Measurements from ENCODE around the gene VSTM2L.

The VSTM2L gene

DNA sequence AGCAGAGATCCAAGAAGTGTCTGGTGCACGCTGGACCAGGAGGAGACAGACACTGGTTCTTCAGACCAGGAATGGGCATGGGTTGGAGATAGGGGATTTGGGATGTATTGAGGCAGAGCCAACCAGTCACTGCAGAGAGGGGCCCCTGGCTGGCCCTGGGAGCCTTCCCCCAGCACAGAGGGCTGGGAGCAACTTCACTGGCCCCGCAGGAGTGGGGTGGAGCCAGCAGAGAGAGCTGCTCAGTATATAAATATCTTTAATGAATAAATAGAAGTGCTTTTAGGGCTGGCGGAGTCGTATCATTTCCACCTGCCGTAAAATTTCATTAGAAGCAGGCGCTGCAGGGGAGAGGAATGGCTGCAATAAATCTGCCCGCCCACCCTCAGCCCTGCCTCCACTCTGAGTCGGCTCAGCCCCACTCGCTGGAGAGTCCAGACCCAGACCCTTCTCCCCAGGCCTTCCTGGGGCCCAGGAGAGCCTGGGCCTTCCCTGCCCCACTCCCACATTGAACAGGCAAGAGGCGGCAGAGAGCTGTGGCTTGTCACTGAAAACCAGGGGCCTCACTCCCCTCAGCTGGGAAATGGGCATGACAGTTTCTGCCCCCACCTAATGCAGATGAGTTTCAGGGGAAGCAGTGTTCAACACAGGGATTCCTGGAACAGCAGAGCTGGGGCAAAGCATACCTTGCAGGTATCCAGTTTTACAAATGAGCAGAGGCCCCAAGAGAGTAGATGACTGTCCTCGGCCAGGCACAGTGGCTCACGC lies 23.9 kb upstream of the VSTM2L start:
- no peak for DNase-seq (ENCODE audit: low read depth in 3 of 3)

DNA sequence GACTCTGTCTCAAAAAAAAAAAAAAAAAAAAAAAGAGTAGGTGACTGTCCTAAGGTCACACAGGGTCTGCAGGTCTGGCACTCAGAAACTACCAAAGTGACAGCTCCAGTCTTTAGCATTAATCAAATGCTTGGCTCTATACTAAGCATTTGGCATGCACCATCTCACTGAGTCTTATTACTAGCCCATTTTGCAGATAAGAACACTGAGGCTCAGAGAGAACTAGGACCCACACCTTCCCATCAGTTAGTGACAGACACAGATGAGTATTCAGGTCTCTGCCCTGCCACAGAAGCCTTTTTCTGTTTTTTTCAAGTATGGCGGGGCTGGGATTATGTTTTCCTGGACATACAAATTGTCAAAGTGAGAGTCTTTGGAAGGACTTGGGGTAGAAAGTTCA lies 23.1 kb upstream of the VSTM2L start:
- no peak for DNase-seq (ENCODE audit: low read depth in 3 of 3)

DNA sequence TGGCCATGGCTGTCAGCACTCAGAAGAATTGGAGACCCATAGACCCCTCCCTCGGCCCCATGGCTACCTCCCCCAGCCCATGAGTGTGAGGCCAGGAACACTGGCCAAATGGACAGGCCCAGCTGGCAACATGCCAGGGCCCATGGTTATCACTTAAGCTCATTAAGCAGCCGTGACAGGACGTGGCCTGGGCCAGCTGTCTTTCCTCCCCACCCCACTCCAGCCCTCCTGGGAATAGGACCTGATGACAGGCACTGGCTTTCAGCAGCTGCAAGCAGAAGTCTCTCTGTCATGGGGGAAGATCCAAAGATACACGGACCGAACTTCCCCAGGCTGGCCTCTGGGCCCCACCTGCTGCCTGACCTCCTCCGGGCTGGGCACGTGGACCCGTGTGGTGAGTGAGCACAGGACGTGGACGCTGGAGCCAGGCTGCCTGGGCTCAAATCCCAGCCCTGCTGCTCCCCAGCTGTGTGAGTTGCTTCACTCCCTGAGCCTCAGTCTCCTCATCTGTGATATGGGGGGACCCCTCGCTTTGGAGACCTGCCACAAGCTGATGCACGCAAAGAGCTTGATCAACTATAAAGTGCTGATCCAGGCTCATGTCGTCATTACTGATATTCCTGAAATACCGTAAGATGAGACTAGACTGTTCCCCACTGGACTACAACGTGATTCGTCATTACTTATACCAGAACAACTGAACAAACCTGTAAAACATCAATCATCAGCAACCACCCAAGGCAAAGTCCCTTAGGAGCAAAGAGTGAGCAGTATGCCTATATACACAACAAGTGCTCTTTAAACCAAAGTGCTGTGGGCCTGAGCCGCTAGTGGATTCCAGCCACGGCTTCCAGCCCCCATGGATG lies 22.0 kb upstream of the VSTM2L start:
- DNase-seq (ENCODE audit: low read depth in 3 of 3), result no peak

GRCh38 chr20:37881601-37882343 lies 21.2 kb upstream of the VSTM2L start:
- DNase-seq (ENCODE audit: low read depth in 3 of 3), result no peak

- no peak for DNase-seq (ENCODE audit: low read depth in 3 of 3)
Observed at GRCh38 chr20:37882961-37883712, 19.8 kb upstream of the VSTM2L start.

DNA sequence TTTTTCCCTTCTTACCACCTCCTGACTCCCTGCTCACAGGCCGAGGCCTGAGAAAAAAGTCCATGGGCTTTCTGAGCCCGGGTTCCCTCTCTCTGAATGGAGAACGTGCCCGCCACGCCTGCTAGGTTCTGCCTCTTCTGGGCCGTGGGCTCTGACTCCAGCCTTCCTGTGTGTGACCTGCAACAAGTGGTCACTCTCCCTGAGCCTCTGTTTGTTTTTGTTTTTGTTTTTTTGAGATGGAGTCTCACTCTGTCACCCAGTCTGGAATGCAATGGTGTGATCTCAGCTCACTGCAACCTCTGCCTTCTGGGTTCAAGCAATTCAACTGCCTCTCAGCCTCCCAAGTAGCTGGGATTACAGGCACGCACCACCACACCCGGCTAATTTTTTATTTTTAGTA lies 17.9 kb upstream of the VSTM2L start:
- DNase-seq (ENCODE audit: low read depth in 3 of 3), result no peak

- DNase-seq (ENCODE audit: low read depth in 3 of 3), result no peak
Observed at GRCh38 chr20:37885593-37886503, 17.1 kb upstream of the VSTM2L start.

GRCh38 chr20:37886851-37887297 lies 16.1 kb upstream of the VSTM2L start:
- DNase-seq (ENCODE audit: low read depth in 3 of 3), result no peak

DNA sequence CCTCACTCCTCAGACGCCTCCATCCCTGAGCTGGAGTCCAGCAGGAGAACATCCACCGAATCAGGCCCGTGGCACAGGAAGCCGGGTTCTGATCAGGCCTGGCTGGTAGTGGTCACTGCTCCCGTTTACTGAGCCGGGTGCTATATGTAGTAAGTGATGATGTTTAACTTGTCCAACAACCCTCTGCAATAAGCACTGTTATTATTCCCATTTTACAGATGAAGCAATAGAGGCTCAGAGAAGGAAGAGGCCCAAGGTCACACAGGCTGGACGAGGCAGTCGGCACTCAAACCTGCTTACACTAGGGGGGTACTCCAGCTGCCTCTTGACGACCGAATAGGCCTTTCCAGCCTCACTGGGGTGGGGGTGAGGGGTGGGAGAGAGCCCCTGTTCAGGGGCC lies 14.3 kb upstream of the VSTM2L start:
- no peak for DNase-seq (ENCODE audit: low read depth in 3 of 3)

GRCh38 chr20:37890108-37890507 lies 12.8 kb upstream of the VSTM2L start:
- DNase-seq (ENCODE audit: low read depth in 3 of 3), result no peak

GRCh38 chr20:37890643-37891042 lies 12.3 kb upstream of the VSTM2L start:
- DNase-seq (ENCODE audit: low read depth in 3 of 3), result no peak

GRCh38 chr20:37892001-37892400 lies 10.9 kb upstream of the VSTM2L start:
- no peak for DNase-seq (ENCODE audit: low read depth in 3 of 3)

DNA sequence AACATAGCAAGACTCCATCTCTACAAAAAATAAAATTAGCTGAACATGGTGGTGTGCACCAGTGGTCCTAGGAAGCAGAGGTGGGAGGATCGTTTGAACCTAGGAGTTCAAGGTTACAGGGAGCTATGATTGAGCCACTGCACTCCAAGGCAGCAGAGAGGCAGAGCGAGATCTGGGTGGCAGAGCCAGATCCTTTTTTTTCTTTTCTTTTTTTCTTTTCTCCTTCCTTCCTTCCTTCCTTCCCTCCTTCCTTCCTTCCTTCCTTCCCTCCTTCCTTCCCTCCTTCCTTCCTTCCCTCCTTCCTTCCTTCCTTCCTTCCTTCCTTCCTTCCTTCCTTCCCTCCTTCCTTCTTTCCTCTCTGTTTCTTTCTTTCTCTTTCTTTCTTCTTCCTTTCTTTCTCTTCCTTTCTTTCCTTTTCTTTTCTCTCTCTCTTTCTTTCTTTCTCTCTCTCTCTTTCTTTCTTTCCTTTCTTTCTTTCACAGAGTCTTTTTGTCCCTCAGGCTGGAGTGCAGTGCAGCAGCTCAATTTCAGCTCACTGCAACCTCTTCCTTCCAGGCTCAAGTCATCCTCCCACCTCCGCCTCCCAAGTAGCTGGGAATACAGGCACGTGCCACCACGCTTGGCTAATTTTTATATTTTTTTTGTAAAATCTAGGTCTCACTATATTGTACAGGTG lies 9.2 kb upstream of the VSTM2L start:
- DNase-seq (ENCODE audit: low read depth in 3 of 3), result no peak

- no peak for DNase-seq (ENCODE audit: low read depth in 3 of 3)
Observed at GRCh38 chr20:37894454-37894853, 8.5 kb upstream of the VSTM2L start.

- DNase-seq (ENCODE audit: low read depth in 3 of 3), result no peak
Observed at GRCh38 chr20:37895166-37895565, 7.8 kb upstream of the VSTM2L start.

DNA sequence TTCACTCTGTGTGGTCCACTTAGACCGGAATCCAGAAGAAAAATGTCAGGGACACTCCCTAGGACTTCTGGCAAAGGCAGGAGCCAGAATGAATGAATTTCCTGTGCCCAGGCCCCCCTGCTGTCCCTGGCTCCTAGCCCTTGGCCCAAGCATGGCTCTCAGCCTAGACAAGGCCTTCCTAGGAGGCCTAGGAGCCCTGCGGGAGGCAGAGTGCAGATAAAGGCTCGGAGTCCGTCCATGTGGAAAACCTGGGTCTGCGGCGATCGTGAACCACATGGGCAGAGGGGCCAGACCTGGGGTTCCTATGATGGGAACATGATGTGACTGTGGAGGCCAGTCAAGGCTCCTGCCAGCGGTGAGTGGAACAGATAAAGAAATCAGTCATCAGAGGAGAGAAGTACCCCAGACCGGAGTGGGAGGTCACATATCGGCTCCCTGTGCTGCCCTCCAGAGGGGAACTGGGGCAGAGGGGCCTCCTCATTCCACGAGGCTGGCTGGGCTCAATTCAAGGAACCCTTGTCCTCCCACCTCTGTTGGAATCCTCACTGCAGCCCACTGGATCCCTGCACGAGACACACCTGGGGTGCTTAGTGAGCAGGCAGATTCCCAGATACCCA lies 5.9 kb upstream of the VSTM2L start:
- no peak for DNase-seq (ENCODE audit: low read depth in 3 of 3)

- DNase-seq (ENCODE audit: low read depth in 3 of 3), result no peak
Observed at GRCh38 chr20:37898233-37899104, 4.5 kb upstream of the VSTM2L start.
